CD8-positive, alpha-beta memory T cell (primary cell): ENCODE data around the gene DNAJC3. TPM values are rescaled to one million over a fixed set of nuclear protein-coding genes. Genes with fewer than 3 reads are reported as not detected.

Experiments used
- CTCF ChIA-PET: fragments of 350-600 bp; sonication (Branson Sonifier 250); formaldehyde crosslinking; loops from one replicate; lab custom pipeline; 2021; ENCODE audit warnings: antibody characterized with exemption; lab: Charles Lee
- POLR2A ChIA-PET: fragments of 350-600 bp; sonication (Branson Sonifier 250); formaldehyde crosslinking; loops from one replicate; lab custom pipeline; 2021; ENCODE audit warnings: antibody characterized with exemption; lab: Charles Lee
- DNase-seq, 5 donors: peaks; one replicate each; pipeline versions ENCODE4 v3.0.0 to v3.0.0-alpha.2; 2020 to 2022; ENCODE audit warnings: mixed read lengths in 1 of 5
- H3K27ac ChIP-seq: one replicate; pipeline ENCODE4 v1.7.0; 2013; ENCODE audit warnings: low read depth, mild to moderate bottlenecking, low read length, moderate library complexity
- H3K27me3 ChIP-seq: 2 replicates; pipeline ENCODE4 v1.7.0; 2013; ENCODE audit warnings: low read length, mild to moderate bottlenecking; ENCODE audit not compliant: insufficient read depth, poor library complexity, severe bottlenecking
- H3K36me3 ChIP-seq: 2 replicates; pipeline ENCODE4 v1.7.0; 2013; ENCODE audit warnings: mild to moderate bottlenecking, low read length, moderate library complexity; ENCODE audit not compliant: insufficient read depth
- H3K4me1 ChIP-seq: 2 replicates; pipeline ENCODE4 v1.7.0; 2013; ENCODE audit warnings: mild to moderate bottlenecking, low read length, moderate library complexity; ENCODE audit not compliant: insufficient read depth
- H3K4me3 ChIP-seq: 2 replicates; pipeline ENCODE4 v1.7.0; 2013; ENCODE audit warnings: mild to moderate bottlenecking, low read length
- H3K9me3 ChIP-seq: 2 replicates; pipeline ENCODE4 v1.7.0; 2013; ENCODE audit warnings: mild to moderate bottlenecking, low read length
- H3K27ac Mint-ChIP-seq, 8 donors: one replicate each; pipeline ENCODE4 v1.8.0; 2020 to 2021; ENCODE audit warnings: mixed read lengths in 8 of 8, mild to moderate bottlenecking in 6 of 8, inconsistent platforms in 3 of 8, moderate library complexity in 3 of 8
- H3K27me3 Mint-ChIP-seq, 2 donors: one replicate each; pipeline ENCODE4 v1.8.0; 2020 to 2021; ENCODE audit warnings: mixed read lengths in 2 of 2, mild to moderate bottlenecking in 1 of 2, moderate library complexity in 1 of 2
- H3K36me3 Mint-ChIP-seq, 3 donors: one replicate each; pipeline ENCODE4 v1.8.0; 2020 to 2021; ENCODE audit warnings: mixed read lengths in 3 of 3, inconsistent platforms in 1 of 3, mild to moderate bottlenecking in 1 of 3
- H3K4me1 Mint-ChIP-seq, 3 donors: one replicate each; pipeline ENCODE4 v1.8.0; 2020 to 2021; ENCODE audit warnings: mixed read lengths in 3 of 3, inconsistent platforms in 1 of 3, mild to moderate bottlenecking in 1 of 3
- H3K4me3 Mint-ChIP-seq, 7 donors: one replicate each; pipeline ENCODE4 v1.8.0; 2020 to 2021; ENCODE audit warnings: mixed read lengths in 7 of 7, mild to moderate bottlenecking in 6 of 7, moderate library complexity in 4 of 7, inconsistent platforms in 2 of 7
- H3K9me3 Mint-ChIP-seq, 5 donors: one replicate each; pipeline ENCODE4 v1.8.0; 2020 to 2022; ENCODE audit warnings: mixed read lengths in 5 of 5, mild to moderate bottlenecking in 3 of 5, moderate library complexity in 2 of 5, inconsistent platforms in 1 of 5
- polyA plus RNA-seq: library from polyadenylated mRNA; unstranded; fragments of 300-500 nt; fragmentation: Illumina TruSeq; gene quantifications from one replicate; pipeline ENCODE4 v1.2.3, GENCODE V29; 2021
- total RNA-seq, 2 experiments: library from RNA; stranded (reverse); gene quantifications; one replicate each; pipeline ENCODE4 v1.2.3, GENCODE V29; 2021

DNAJC3 gene
- total RNA-seq (10 to 100 TPM; 26.1 to 26.4 TPM), polyA plus RNA-seq (19.4 TPM)

- Mint-ChIP-seq H3K27me3 (peaks cover 0 to 1% of the 10 kb centered on the region in 2 donors), H3K9me3 (peaks cover 3 to 13% (median 5%) of the 10 kb centered on the region in 5 donors), H3K4me1 (peaks cover 64 to 85% (median 72%) of the 10 kb centered on the region in 3 donors), H3K4me3 (peak within 1 kb of the TSS; percentile 93 to 99 (median 96)), H3K27ac (peak within 1 kb of the TSS; percentile 87 to 100 (median 96)), H3K36me3 (peaks cover 6 to 22% (median 12%) of the 10 kb centered on the region in 3 donors)
- Histone ChIP-seq H3K4me3 (peak within 1 kb of the TSS; percentile 84), H3K36me3 (no peaks in the 10 kb centered on the region), H3K27me3 (no peaks in the 10 kb centered on the region), H3K9me3 (peaks cover 1% of the 10 kb centered on the region), H3K27ac (peak within 1 kb of the TSS; percentile 83), H3K4me1 (peaks cover 32% of the 10 kb centered on the region)
- ChIA-PET POLR2A (interaction anchor here (1.3 kb wide), 1 partner anchor 1756 kb away, joined by 7 read pairs; no protein-coding TSS in a partner anchor), CTCF (no interaction called here)
- DNase-seq, result peak; percentile 98 to 99 (median 98)
Measured at GRCh38 chr13:95676762-95677563, at the start of gene DNAJC3. DNAJC3 (plus strand) TSS chr13:95677139; CDS start chr13:95677256, 117 bp downstream.

- ChIA-PET CTCF (interaction anchor here (1.3 kb wide), 1 partner anchor 206 kb away, joined by 4 read pairs; no protein-coding TSS in a partner anchor), POLR2A (no interaction called here)
- H3K27ac Mint-ChIP-seq, result no peak overlapping the region
- H3K4me3 ChIP-seq, result no peak overlapping the region
- no peaks in the 10 kb centered on the region for H3K9me3 ChIP-seq
- no peaks in the 10 kb centered on the region for H3K4me1 ChIP-seq
- H3K9me3 Mint-ChIP-seq, result no peaks in the 10 kb centered on the region
- no peak overlapping the region for H3K27ac ChIP-seq
- no peaks in the 10 kb centered on the region for H3K4me1 Mint-ChIP-seq
- H3K36me3 Mint-ChIP-seq, result no peaks in the 10 kb centered on the region
- H3K4me3 Mint-ChIP-seq, result no peak overlapping the region
- no peaks in the 10 kb centered on the region for H3K36me3 ChIP-seq
- no peaks in the 10 kb centered on the region for H3K27me3 ChIP-seq
- DNase-seq, result no peak
- H3K27me3 Mint-ChIP-seq, result peaks cover 12 to 35% of the 10 kb centered on the region in 2 donors
Measured at GRCh38 chr13:95627590-95627989, 49.3 kb upstream of the DNAJC3 start.

GRCh38 chr13:95628488-95628887 is 48.5 kb upstream of the DNAJC3 start:
- no peak overlapping the region for H3K4me3 ChIP-seq
- Mint-ChIP-seq H3K4me3 (no peak overlapping the region), H3K9me3 (no peaks in the 10 kb centered on the region), H3K4me1 (no peaks in the 10 kb centered on the region), H3K27ac (no peak overlapping the region), H3K36me3 (no peaks in the 10 kb centered on the region), H3K27me3 (peaks cover 13 to 33% of the 10 kb centered on the region in 2 donors)
- ChIA-PET CTCF (no interaction called here), POLR2A (no interaction called here)
- DNase-seq, result no peak
- H3K9me3 ChIP-seq, result no peaks in the 10 kb centered on the region
- H3K4me1 ChIP-seq, result no peaks in the 10 kb centered on the region
- no peaks in the 10 kb centered on the region for H3K36me3 ChIP-seq
- no peak overlapping the region for H3K27ac ChIP-seq
- no peaks in the 10 kb centered on the region for H3K27me3 ChIP-seq

GRCh38 chr13:95629071-95629470 is 47.9 kb upstream of the DNAJC3 start:
- Mint-ChIP-seq H3K9me3 (no peaks in the 10 kb centered on the region), H3K36me3 (no peaks in the 10 kb centered on the region), H3K27me3 (peaks cover 12 to 35% of the 10 kb centered on the region in 2 donors), H3K4me3 (no peak overlapping the region), H3K27ac (no peak overlapping the region), H3K4me1 (no peaks in the 10 kb centered on the region)
- DNase-seq, result no peak
- H3K27ac ChIP-seq, result no peak overlapping the region
- ChIA-PET POLR2A (no interaction called here), CTCF (no interaction called here)
- no peaks in the 10 kb centered on the region for H3K27me3 ChIP-seq
- H3K9me3 ChIP-seq, result no peaks in the 10 kb centered on the region
- no peaks in the 10 kb centered on the region for H3K36me3 ChIP-seq
- no peaks in the 10 kb centered on the region for H3K4me1 ChIP-seq
- H3K4me3 ChIP-seq, result no peak overlapping the region

GRCh38 chr13:95630593-95630992 is 46.3 kb upstream of the DNAJC3 start:
- Mint-ChIP-seq H3K27ac (no peak overlapping the region), H3K36me3 (no peaks in the 10 kb centered on the region)

GRCh38 chr13:95636853-95637252 is 40.1 kb upstream of the DNAJC3 start:
- Histone ChIP-seq H3K4me3 (no peak overlapping the region), H3K4me1 (no peaks in the 10 kb centered on the region), H3K27ac (no peak overlapping the region), H3K27me3 (peaks cover 4% of the 10 kb centered on the region), H3K36me3 (no peaks in the 10 kb centered on the region), H3K9me3 (no peaks in the 10 kb centered on the region)
- H3K9me3 Mint-ChIP-seq, result no peaks in the 10 kb centered on the region
- H3K4me3 Mint-ChIP-seq, result no peak overlapping the region
- DNase-seq, result no peak
- POLR2A ChIA-PET, result no interaction called here
- peak overlapping the region in 1 of 8 donors; percentile 30 for H3K27ac Mint-ChIP-seq
- no peaks in the 10 kb centered on the region for H3K36me3 Mint-ChIP-seq
- peaks cover 0 to 8% (median 7%) of the 10 kb centered on the region in 3 donors for H3K4me1 Mint-ChIP-seq
- H3K27me3 Mint-ChIP-seq, result peaks cover 22 to 39% of the 10 kb centered on the region in 2 donors
- CTCF ChIA-PET, result no interaction called here

More at GRCh38 chr13:95630593-95630992, 46.3 kb upstream of the DNAJC3 start:
- H3K36me3 ChIP-seq, result no peaks in the 10 kb centered on the region
- DNase-seq, result no peak
- H3K27ac ChIP-seq, result no peak overlapping the region
- no peaks in the 10 kb centered on the region for H3K9me3 ChIP-seq
- POLR2A ChIA-PET, result no interaction called here
- H3K27me3 ChIP-seq, result no peaks in the 10 kb centered on the region
- Mint-ChIP-seq H3K4me3 (no peak overlapping the region), H3K9me3 (no peaks in the 10 kb centered on the region), H3K4me1 (no peaks in the 10 kb centered on the region), H3K27me3 (peaks cover 15 to 27% of the 10 kb centered on the region in 2 donors)
- CTCF ChIA-PET, result no interaction called here
- no peak overlapping the region for H3K4me3 ChIP-seq
- H3K4me1 ChIP-seq, result no peaks in the 10 kb centered on the region

GRCh38 chr13:95641291-95642027 is 35.5 kb upstream of the DNAJC3 start:
- no peak overlapping the region for H3K4me3 Mint-ChIP-seq
- H3K4me1 Mint-ChIP-seq, result peaks cover 8 to 19% (median 16%) of the 10 kb centered on the region in 3 donors
- no peaks in the 10 kb centered on the region for H3K36me3 Mint-ChIP-seq
- CTCF ChIA-PET, result no interaction called here
- H3K27ac Mint-ChIP-seq, result no peak overlapping the region
- H3K27me3 Mint-ChIP-seq, result peaks cover 35 to 44% of the 10 kb centered on the region in 2 donors
- Histone ChIP-seq H3K36me3 (no peaks in the 10 kb centered on the region), H3K27me3 (peaks cover 4% of the 10 kb centered on the region), H3K9me3 (no peaks in the 10 kb centered on the region), H3K27ac (no peak overlapping the region), H3K4me3 (no peak overlapping the region), H3K4me1 (no peaks in the 10 kb centered on the region)
- POLR2A ChIA-PET, result no interaction called here
- H3K9me3 Mint-ChIP-seq, result no peaks in the 10 kb centered on the region
- no peak for DNase-seq
